SH-SY5Y (cell line): ENCODE data around the gene NAV2.

Source experiments
- GATA2 ChIP-seq: IDR thresholded peaks from 2 replicates; pipeline ENCODE4 v1.6.1; 2011; ENCODE audit warnings: mild to moderate bottlenecking, low read depth, low read length
- GATA3 ChIP-seq: IDR thresholded peaks from 2 replicates; pipeline ENCODE4 v1.6.1; 2011; ENCODE audit warnings: low read depth, mild to moderate bottlenecking, low read length, moderate library complexity

- no peak for TF ChIP-seq GATA2
- no peak for TF ChIP-seq GATA3
Measured at GRCh38 chr11:20035375-20035700, 322.7 kb downstream of the NAV2 start.
